ENCODE results near the gene CHTOP. TPM values are rescaled to one million over a fixed set of nuclear protein-coding genes. Genes with fewer than 3 reads are reported as not detected.

Gene CHTOP
- total and polyA plus RNA-seq, 2 of the 13 experiments (the other 11 are each of a cell fraction or from before 2014, with no cell fraction given), result 38.0 to 51.9 TPM

GRCh38 chr1:153626904-153627714, 6.8 kb upstream of the CHTOP start, which contains the start of gene S100A13 (continued):
- TF ChIP-seq ZNF646 (CRISPR knock-in tag; IDR thresholded peaks at IDR 0.05) (no peak), TBX2 (CRISPR knock-in tag; IDR thresholded peaks at IDR 0.05; ENCODE audit: borderline replicate concordance) (no peak; the same call in 1 of the 2 replicates), ARID4A (CRISPR knock-in tag; IDR thresholded peaks at IDR 0.05; ENCODE audit: borderline replicate concordance) (peak; percentile 75; the same call in 1 of the 2 replicates), FOXO1 (CRISPR knock-in tag; IDR thresholded peaks at IDR 0.05) (no peak), MED13 (CRISPR knock-in tag; IDR thresholded peaks at IDR 0.05) (no peak), ZNF275 (CRISPR knock-in tag; IDR thresholded peaks at IDR 0.05; ENCODE audit: borderline replicate concordance) (no peak), HNF1B (CRISPR knock-in tag; IDR thresholded peaks at IDR 0.05) (peak; percentile 70), SNAPC2 (CRISPR knock-in tag; IDR thresholded peaks at IDR 0.05) (no peak), GTF3A (CRISPR knock-in tag; conservative IDR thresholded peaks at IDR 0.05) (no peak), GTF2F1 (IDR thresholded peaks at IDR 0.05; ENCODE audit: low read length) (no peak), E2F5 (CRISPR knock-in tag; conservative IDR thresholded peaks at IDR 0.05) (no peak)

Measured in HepG2 (cell line).